CD4-positive, alpha-beta T cell treated with Interleukin-21 for 1 hour (primary cell): ENCODE results near the gene INAFM1.

Experiments
- DNase-seq: peaks from one replicate; pipeline ENCODE4 v3.0.0-alpha.2; 2020

Gene INAFM1

GRCh38 chr19:47313754-47314295 is 39.1 kb downstream of the INAFM1 start:
- DNase-seq: no peak

DNA sequence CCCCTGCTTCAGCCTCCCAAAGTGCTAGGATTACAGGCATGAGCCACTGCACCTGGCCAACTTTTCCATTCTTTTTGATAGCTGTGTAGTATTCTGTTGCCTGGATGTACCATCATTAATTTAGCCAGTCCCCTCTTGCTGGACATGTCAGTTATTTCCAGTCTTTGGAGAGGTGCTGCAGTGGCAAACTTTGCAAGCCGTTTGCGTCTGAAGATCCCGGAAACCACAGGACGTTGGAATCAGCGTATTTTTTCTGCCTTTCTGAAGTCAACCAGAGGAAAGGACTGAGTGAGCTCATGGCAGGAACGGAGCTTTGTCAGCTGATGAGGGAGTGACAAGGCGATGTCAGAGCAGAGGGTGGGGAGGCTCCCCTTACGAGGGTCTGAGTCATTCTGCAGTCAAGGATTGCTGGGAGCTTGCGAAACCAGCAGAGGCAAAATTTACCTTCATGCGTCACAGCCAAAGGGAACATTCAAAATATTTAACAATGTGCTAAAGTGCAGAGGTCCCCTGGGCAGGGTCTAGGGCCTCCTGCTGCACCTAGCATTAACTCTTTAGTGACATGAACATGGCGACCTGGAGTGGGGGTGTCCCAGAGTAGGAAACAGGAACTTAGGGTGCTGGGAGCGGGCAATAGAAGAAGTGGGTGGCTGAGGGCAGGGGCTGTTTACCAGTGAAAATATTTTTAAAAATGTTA is 40.6 kb downstream of the INAFM1 start:
- DNase-seq: peak; percentile 11

DNA sequence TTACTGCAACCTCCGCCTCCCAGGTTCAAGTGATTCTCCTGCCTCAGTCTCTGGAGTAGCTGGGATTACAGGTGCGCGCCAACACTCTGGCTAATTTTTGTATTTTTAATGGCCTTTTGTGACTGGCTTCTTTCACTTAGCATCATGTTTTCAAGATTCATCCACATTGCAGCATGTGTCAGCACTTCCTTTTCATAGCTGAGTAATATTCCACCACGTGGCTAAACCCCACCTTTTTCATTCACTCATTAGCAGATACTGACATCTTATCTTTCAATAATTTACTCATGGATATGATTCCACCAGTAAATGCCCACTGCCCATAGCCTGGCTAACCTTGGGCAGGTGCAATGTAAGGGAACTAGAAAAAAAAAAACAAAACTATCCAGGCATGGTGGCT is 41.8 kb downstream of the INAFM1 start:
- DNase-seq: no peak

- DNase-seq: no peak
These were observed 45.5 kb downstream of the INAFM1 start for GRCh38 chr19:47319923-47320871.

- DNase-seq: no peak
These were observed 46.9 kb downstream of the INAFM1 start for GRCh38 chr19:47321630-47322029.

DNA sequence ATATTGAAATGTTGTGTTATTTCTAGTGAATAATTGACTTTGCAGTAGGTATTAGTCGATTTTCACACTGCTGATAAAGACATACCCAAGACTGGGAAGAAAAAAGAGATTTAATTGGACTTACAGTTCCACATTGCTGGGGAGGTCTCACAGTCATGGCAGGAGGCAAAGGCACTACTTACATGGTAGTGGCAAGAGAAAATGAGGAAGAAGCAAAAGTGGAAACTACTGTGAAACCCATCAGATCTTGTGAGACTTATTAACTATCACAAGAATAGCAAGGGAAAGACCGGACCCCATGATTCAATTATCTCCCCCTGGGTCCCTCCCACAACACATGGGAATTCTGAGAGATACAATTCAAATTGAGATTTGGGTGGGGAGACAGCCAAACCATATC is 47.4 kb downstream of the INAFM1 start:
- no peak for DNase-seq

- no peak for DNase-seq
These were observed 48.7 kb downstream of the INAFM1 start for GRCh38 chr19:47323409-47323808.

DNA sequence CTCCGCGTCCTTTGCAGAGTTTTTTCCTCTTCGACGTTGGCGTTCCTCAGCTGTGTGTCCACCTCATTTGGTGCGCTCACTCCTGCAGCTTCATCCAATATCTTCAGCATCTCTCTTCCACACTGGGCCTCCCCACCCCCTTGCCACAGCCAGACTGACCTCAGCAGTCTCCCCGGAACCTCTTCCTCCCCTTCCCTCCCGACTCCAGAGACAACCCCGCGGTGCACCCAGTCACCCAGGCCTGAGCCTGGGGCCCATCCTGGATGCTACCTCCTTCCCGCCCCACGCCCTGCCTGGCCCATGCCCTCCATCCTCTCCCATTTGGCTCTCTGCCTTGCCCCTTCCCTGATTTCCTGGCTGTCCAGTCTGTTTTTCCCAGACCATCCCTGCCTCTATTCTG is 49.2 kb downstream of the INAFM1 start:
- DNase-seq: no peak

- DNase-seq: no peak
These were observed 49.8 kb downstream of the INAFM1 start for GRCh38 chr19:47324502-47324901.
